Calu3 (cell line): ENCODE results near the gene ABCE1. TPM values are rescaled to one million over a fixed set of nuclear protein-coding genes. Genes with fewer than 3 reads are reported as not detected.

ENCODE experiments used
- BruUV-seq: library from RNA; stranded (reverse); fragments of 400-500 nt; replicated peaks from 2 replicates; lab custom pipeline; 2021; lab: Mats Ljungman, UMichigan
- CTCF ChIA-PET: fragments of 300-600 bp; sonication (Branson Sonifier 250); formaldehyde crosslinking; loops from one replicate; lab custom pipeline; 2022; ENCODE audit warnings: antibody characterized with exemption; lab: Charles Lee
- DNase-seq: peaks from one replicate; pipeline ENCODE4 v3.0.0; 2022
- H3K27ac Mint-ChIP-seq: one replicate; pipeline ENCODE4 v1.8.0; 2022; ENCODE audit warnings: mixed read lengths; ENCODE audit not compliant: unreplicated experiment
- H3K27me3 Mint-ChIP-seq: one replicate; pipeline ENCODE4 v1.8.0; 2022; ENCODE audit warnings: mixed read lengths; ENCODE audit not compliant: unreplicated experiment
- H3K36me3 Mint-ChIP-seq: one replicate; pipeline ENCODE4 v1.8.0; 2022; ENCODE audit warnings: mild to moderate bottlenecking, moderate library complexity, mixed read lengths; ENCODE audit not compliant: insufficient read depth, unreplicated experiment
- H3K4me1 Mint-ChIP-seq: one replicate; pipeline ENCODE4 v1.8.0; 2022; ENCODE audit warnings: mild to moderate bottlenecking, low read depth, mixed read lengths; ENCODE audit not compliant: unreplicated experiment
- H3K4me3 Mint-ChIP-seq: one replicate; pipeline ENCODE4 v1.8.0; 2022; ENCODE audit warnings: mild to moderate bottlenecking, low read depth, moderate library complexity, mixed read lengths; ENCODE audit not compliant: unreplicated experiment
- H3K9me3 Mint-ChIP-seq: one replicate; pipeline ENCODE4 v1.8.0; 2022; ENCODE audit warnings: low read depth, mixed read lengths; ENCODE audit not compliant: unreplicated experiment
- intact Hi-C: fragments of 100-400 bp; cut with micrococcal nuclease; formaldehyde crosslinking; loops from one replicate; pipeline ENCODE4 v1.10.0; 2022; ENCODE audit not compliant: unreplicated experiment
- total RNA-seq: library from RNA; stranded (reverse); gene quantifications from 2 replicates; pipeline ENCODE4 v1.2.3, GENCODE V29; 2022
- TF ChIP-seq, protein P1 (sequence below): fragments of 200-600 bp; IDR thresholded peaks from one replicate; pipeline ENCODE4 v1.8.0; 2022; ENCODE audit warnings: antibody characterized with exemption; ENCODE audit not compliant: unreplicated experiment

Gene ABCE1
- total RNA-seq, 1 experiment from 2014 or later, result 67.4 TPM

DNA sequence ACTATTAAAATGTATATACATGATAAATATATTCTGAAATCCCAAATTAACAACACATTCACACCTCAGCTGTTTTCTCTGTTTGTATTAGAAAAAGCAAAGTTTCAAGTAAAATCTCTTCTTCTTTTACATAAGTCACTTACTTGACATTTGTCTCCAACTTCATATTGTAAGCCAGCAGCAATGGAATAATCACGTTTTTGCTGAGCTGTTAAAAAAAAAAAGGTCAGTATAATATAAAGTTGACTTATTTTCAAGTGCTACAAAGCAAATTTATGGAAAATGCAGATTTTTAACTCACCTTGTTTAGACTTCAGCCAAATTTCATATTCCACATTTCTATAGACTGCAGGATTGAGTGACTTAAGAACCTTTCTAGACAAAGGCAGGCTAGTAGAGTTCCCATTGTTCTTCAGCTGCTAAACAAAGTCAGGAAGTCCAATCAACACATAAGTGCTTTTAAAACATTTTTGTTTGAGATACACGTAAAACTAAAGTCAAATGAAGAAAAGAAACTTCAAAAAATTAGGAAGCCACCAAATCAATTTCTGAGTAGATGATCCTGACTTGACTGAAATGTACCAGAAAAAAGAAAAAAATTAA is 57.3 kb downstream of the ABCE1 start:
- H3K9me3 Mint-ChIP-seq, result no peaks in the 10 kb centered on the region
- no peaks in the 10 kb centered on the region for H3K4me1 Mint-ChIP-seq
- intact Hi-C loops, result no loop called here
- H3K27me3 Mint-ChIP-seq, result no peaks in the 10 kb centered on the region
- CTCF ChIA-PET, result no interaction called here
- no peak overlapping the region for H3K4me3 Mint-ChIP-seq
- TF ChIP-seq, protein P1, sequence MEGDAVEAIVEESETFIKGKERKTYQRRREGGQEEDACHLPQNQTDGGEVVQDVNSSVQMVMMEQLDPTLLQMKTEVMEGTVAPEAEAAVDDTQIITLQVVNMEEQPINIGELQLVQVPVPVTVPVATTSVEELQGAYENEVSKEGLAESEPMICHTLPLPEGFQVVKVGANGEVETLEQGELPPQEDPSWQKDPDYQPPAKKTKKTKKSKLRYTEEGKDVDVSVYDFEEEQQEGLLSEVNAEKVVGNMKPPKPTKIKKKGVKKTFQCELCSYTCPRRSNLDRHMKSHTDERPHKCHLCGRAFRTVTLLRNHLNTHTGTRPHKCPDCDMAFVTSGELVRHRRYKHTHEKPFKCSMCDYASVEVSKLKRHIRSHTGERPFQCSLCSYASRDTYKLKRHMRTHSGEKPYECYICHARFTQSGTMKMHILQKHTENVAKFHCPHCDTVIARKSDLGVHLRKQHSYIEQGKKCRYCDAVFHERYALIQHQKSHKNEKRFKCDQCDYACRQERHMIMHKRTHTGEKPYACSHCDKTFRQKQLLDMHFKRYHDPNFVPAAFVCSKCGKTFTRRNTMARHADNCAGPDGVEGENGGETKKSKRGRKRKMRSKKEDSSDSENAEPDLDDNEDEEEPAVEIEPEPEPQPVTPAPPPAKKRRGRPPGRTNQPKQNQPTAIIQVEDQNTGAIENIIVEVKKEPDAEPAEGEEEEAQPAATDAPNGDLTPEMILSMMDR, result no peak
- BruUV-seq, result no TSS peak
- peaks cover 23% of the 10 kb centered on the region for H3K36me3 Mint-ChIP-seq
- H3K27ac Mint-ChIP-seq, result no peak overlapping the region
- DNase-seq, result no peak

DNA sequence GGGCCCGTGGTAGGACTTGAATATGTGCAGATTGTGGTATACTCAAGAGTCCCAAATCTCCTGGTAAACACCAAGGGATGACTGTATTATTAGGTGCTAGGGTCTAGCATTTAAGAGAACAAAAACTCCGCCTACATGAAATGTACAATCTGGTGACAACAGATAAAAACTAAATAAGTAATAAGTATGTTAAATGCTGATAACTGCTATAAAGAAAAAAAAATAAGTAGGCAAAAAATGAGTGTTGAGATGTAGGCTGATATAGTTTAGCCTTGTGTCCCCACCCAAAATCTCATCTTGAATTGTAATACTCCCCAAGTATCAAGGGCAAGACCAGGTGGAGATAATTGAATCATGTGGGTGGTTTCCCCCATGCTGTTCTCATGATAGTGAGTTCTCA is 58.9 kb downstream of the ABCE1 start:
- TF ChIP-seq, protein P1, result no peak
- no peaks in the 10 kb centered on the region for H3K9me3 Mint-ChIP-seq

DNA sequence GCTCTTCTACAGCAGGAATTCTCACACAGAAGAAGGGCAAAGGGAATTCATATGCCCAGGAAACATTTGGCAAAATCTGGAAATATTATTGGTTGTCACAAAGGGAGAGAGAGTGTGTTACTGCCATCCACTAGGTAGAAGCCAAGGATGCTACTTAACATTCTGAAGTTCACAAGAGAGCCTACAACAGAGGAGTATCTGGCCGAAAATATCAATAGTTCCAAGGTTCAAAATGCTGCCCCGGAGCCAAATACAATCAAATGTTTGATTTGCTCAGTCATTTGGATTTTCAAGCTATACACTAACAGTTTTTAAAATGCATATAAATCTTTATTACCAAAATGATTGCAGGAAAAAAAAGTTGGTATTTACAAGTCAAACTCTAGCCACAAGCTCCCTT is 63.4 kb downstream of the ABCE1 start:
- CTCF ChIA-PET, result no interaction called here
- Mint-ChIP-seq H3K4me1 (no peaks in the 10 kb centered on the region), H3K9me3 (no peaks in the 10 kb centered on the region), H3K27ac (no peak overlapping the region), H3K36me3 (peaks cover 21% of the 10 kb centered on the region), H3K27me3 (no peaks in the 10 kb centered on the region), H3K4me3 (no peak overlapping the region)
- no TSS peak for BruUV-seq
- TF ChIP-seq, protein P1, result no peak
- DNase-seq, result no peak
- intact Hi-C loops, result no loop called here

More for the DNA sequence above, 58.9 kb downstream of the ABCE1 start:
- Mint-ChIP-seq H3K27me3 (no peaks in the 10 kb centered on the region), H3K36me3 (peaks cover 29% of the 10 kb centered on the region), H3K27ac (no peak overlapping the region), H3K4me1 (no peaks in the 10 kb centered on the region), H3K4me3 (no peak overlapping the region)
- DNase-seq, result no peak
- no TSS peak for BruUV-seq
- CTCF ChIA-PET, result interaction anchor here (0.7 kb wide), 1 partner anchor 50 kb away, joined by 5 read pairs; no protein-coding TSS in a partner anchor
- intact Hi-C loops, result no loop called here

DNA sequence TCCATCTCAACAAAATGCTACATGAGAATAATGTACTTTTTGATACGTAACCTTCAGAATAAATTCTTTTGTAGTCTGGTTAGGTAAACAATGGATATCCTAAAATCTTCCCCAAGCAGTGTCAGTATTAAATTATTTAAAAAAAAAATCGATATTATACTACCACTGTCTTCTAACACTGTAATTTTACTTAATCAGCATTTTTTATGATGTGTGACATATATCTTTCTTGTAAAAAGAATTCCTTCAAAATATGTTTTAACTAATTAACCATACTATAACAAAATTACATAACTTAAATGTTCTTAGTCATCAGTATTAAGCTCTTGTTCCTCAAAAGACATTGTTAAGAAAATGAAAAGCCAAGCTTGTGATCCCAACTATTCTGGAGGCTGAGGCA is 69.8 kb downstream of the ABCE1 start:
- intact Hi-C loops, result no loop called here
- H3K9me3 Mint-ChIP-seq, result no peaks in the 10 kb centered on the region
- no peak overlapping the region for H3K4me3 Mint-ChIP-seq
- DNase-seq, result no peak
- TF ChIP-seq, protein P1, result no peak
- H3K4me1 Mint-ChIP-seq, result no peaks in the 10 kb centered on the region
- H3K27ac Mint-ChIP-seq, result no peak overlapping the region
- no peaks in the 10 kb centered on the region for H3K27me3 Mint-ChIP-seq
- CTCF ChIA-PET, result no interaction called here
- H3K36me3 Mint-ChIP-seq, result peaks cover 23% of the 10 kb centered on the region
- no TSS peak for BruUV-seq
